Muscle layer of colon (tissue), 2 donors: ENCODE results near the gene RRP8.

Source experiments
- H3K27ac ChIP-seq: one replicate; pipeline ENCODE4 v1.7.0; 2013; ENCODE audit warnings: low read depth, mild to moderate bottlenecking, low read length, moderate library complexity
- H3K27me3 ChIP-seq, 2 donors: one replicate each; pipeline ENCODE4 v1.7.0; 2013; ENCODE audit warnings: low read length in 2 of 2, mild to moderate bottlenecking in 2 of 2; ENCODE audit not compliant: insufficient read depth in 2 of 2, control insufficient read depth in 1 of 2
- H3K36me3 ChIP-seq: one replicate; pipeline ENCODE4 v1.7.0; 2013; ENCODE audit warnings: mild to moderate bottlenecking, low read length; ENCODE audit not compliant: insufficient read depth
- H3K4me1 ChIP-seq: one replicate; pipeline ENCODE4 v1.7.0; 2013; ENCODE audit warnings: mild to moderate bottlenecking, low read length; ENCODE audit not compliant: insufficient read depth
- H3K4me3 ChIP-seq, 2 donors: one replicate each; pipeline ENCODE4 v1.7.0; 2013; ENCODE audit warnings: low read length in 2 of 2, low read depth in 1 of 2, mild to moderate bottlenecking in 1 of 2, moderate library complexity in 1 of 2
- H3K9ac ChIP-seq: one replicate; pipeline ENCODE4 v1.7.0; 2013; ENCODE audit warnings: low read length
- H3K9me3 ChIP-seq: one replicate; pipeline ENCODE4 v1.7.0; 2013; ENCODE audit warnings: mild to moderate bottlenecking, low read length
- donor health status: abdominal sarcoma.
- donor health status: Adenocarcinoma of cecum.

Gene RRP8

DNA sequence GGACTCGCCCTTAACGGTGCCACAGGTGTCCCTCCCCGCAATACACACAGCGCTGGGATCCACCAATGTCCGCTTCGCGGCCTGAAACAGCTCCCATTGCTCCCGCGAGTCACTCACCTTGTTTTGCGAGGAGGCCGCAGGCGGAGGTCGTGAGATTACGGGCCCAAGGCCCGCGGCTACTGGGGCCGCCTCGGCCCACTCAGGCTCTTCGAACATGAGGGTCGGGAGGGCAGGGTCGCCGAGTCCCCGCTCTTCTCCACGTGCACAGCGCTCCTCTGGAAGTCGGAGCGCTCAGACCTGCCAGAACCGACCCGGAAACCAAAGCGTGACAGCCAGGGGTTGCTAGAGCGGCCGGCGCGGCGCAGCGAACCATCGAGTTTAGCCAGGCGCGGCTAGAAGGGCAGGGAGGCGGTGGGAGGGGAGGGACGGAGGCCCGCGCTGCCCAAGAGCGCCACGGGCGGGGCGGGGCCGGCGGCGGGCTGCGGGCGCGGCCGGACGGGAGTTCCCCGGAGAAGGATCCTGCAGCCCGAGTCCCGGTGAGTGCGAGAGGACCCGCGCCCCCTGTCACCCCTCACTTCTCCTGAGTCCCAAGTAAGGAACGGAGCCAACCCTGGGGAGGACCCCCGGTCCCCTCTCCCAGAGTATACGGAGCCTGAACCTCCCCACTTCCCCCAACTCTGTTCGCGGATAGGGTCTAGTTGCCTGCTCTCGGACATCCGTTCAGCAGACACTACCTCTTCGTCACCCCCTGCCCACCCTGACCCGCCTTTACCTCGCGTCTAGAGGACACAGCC, at the start of gene RRP8, which contains the start of gene ILK:
Gene RRP8, minus strand, starts transcription at position 330 of the 794 bp plus-strand sequence. Its CDS starts 114 bp downstream, at position 216.
Gene ILK, plus strand, starts transcription at position 488 of the 794 bp plus-strand sequence. CDS start 498 bp downstream, outside the sequence.
- H3K4me1 ChIP-seq = peaks cover 71% of the 10 kb centered on the region
- H3K9me3 ChIP-seq = no peaks in the 10 kb centered on the region
- peaks cover 54% of the 10 kb centered on the region for H3K36me3 ChIP-seq
- H3K9ac ChIP-seq = peak within 1 kb of the TSS; percentile 100
- H3K4me3 ChIP-seq = peak within 1 kb of the TSS; percentile 80 to 100
- H3K27ac ChIP-seq = peak within 1 kb of the TSS; percentile 94
- H3K27me3 ChIP-seq = no peaks in the 10 kb centered on the region

DNA sequence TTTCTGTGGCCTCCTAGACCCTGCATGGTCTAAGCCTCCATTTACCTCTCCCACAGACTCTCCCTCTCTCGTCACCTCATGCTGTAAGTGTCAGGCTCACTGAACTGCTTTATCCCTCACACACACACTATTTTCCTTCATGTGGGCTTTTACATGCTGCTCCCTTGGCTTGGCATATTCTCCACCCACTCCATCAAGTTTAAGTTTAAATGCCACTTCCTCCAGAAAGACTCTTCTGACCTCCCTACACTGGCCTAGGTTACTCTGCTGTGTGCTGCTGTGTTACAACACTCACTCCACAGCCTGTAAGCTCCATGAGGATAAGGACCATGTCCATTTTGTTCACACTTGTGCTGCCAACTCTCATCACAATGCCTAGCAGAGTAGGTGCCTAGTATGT, 49.7 kb upstream of the RRP8 start:
- no peaks in the 10 kb centered on the region for H3K27me3 ChIP-seq
- H3K36me3 ChIP-seq = no peaks in the 10 kb centered on the region
- no peak overlapping the region for H3K27ac ChIP-seq
- no peak overlapping the region for H3K9ac ChIP-seq
- H3K4me3 ChIP-seq = no peak overlapping the region
- H3K4me1 ChIP-seq = peaks cover 35% of the 10 kb centered on the region
- no peaks in the 10 kb centered on the region for H3K9me3 ChIP-seq

DNA sequence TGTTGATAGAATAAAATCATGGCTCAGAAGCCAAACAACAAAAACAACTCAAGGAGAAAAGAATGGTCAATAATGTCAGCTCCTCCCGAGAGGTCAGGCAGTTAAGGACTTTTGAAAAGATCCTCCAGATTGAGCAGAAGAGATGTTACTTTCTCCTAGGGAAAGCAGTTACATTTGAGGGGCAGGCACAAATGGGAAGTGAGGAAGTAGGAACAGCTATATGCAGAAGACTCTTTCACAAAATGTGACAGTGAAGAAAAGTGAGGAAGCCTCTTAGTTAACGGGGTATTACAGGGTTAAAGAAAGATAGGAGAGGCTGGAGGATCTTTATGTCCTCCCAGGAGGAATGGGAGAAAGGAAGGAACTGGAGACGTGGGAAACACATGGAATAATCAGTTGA, 48.8 kb upstream of the RRP8 start:
- H3K4me1 ChIP-seq = peaks cover 44% of the 10 kb centered on the region
- H3K27me3 ChIP-seq = no peaks in the 10 kb centered on the region
- H3K9ac ChIP-seq = no peak overlapping the region
- no peaks in the 10 kb centered on the region for H3K36me3 ChIP-seq
- H3K27ac ChIP-seq = no peak overlapping the region
- H3K9me3 ChIP-seq = no peaks in the 10 kb centered on the region
- H3K4me3 ChIP-seq = no peak overlapping the region

DNA sequence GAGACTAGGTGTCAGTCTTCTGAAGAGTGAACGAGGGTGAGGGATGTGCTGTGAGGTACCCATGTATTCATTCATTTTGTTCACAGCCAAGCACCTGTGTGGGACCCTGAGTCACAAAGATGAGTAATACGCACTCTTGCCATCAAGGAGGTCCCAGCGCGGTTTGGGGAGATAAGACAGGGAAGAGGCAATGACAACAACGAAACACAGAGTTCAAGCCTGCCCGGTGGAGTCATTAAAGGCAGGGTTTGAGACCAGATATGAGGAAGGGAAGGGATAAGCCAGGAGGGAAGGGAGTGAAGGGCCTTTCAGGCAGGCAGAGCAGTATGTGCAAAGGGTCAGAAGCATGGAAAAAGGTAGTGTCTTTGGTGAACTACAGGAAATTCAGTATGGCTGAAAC, 47.6 kb upstream of the RRP8 start:
- Histone ChIP-seq H3K9ac (no peak overlapping the region), H3K4me3 (no peak overlapping the region), H3K36me3 (no peaks in the 10 kb centered on the region), H3K9me3 (no peaks in the 10 kb centered on the region), H3K4me1 (peaks cover 50% of the 10 kb centered on the region), H3K27ac (no peak overlapping the region), H3K27me3 (no peaks in the 10 kb centered on the region)

DNA sequence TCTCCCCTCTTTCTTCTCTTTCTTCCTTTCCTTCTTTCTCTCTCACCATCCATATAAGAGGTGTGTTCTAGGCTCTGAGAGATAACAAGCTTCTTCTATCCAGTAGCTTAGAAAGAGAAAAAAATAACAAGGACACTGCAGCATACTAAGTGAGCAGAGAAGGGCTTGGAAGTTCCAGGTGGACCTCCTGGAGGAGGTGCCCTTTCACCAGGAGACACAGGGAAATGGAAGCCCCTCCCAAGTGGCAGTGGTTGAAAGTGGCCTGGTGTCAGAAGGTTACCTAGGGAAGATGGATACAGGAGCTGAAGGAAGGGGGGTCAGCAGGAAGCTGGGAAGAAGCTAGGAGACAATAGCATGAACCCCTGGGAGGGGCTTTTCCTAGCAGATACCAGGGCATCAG, 46.7 kb upstream of the RRP8 start:
- H3K36me3 ChIP-seq = peaks cover 3% of the 10 kb centered on the region
- no peaks in the 10 kb centered on the region for H3K9me3 ChIP-seq
- peaks cover 59% of the 10 kb centered on the region for H3K4me1 ChIP-seq
- H3K9ac ChIP-seq = no peak overlapping the region
- H3K27me3 ChIP-seq = no peaks in the 10 kb centered on the region
- no peak overlapping the region for H3K4me3 ChIP-seq
- H3K27ac ChIP-seq = no peak overlapping the region

DNA sequence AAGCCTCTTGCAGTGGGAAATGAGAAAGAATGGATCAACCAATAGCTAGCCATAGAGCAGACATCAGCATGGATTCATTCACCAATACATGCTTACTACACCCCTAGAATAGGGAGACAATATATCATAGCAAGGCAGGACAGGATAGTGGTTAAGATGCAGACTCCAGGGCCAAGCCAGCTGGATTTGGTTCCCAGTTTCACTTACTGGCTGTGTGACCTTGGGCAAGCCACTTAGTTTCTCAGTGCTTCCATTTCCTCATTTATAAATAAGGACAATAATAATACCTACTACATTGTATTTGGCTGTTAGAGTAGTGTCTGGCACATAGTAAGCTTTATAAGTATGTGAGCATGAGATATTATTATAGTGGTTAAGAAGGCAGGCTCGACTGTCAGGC, 45.1 kb upstream of the RRP8 start:
- H3K4me1 ChIP-seq = peaks cover 46% of the 10 kb centered on the region
- peaks cover 10% of the 10 kb centered on the region for H3K36me3 ChIP-seq
- H3K27me3 ChIP-seq = no peaks in the 10 kb centered on the region
- H3K9me3 ChIP-seq = no peaks in the 10 kb centered on the region
- H3K9ac ChIP-seq = no peak overlapping the region
- no peak overlapping the region for H3K4me3 ChIP-seq
- no peak overlapping the region for H3K27ac ChIP-seq

DNA sequence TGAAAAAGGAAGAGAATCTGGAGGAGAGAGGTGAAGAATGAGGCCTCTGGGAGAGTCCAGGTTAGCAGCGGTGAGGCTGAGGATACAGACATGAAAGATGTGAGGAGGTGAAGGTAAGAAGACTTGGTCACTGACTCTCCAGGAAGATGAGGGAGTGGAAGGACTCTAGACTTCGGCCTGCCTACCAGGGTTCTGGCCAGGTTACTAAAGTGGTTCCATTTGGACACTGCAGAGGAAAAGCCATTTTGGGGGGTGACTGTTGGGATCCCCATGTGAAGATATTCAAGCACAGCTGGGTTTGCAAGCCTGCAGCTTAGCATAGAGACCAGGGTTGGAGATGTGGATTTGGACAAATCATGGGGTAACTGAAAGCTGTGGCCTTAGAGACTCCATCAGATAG, 44.4 kb upstream of the RRP8 start:
- Histone ChIP-seq H3K9ac (no peak overlapping the region), H3K4me3 (no peak overlapping the region), H3K27ac (no peak overlapping the region), H3K36me3 (peaks cover 10% of the 10 kb centered on the region), H3K4me1 (peaks cover 46% of the 10 kb centered on the region), H3K27me3 (no peaks in the 10 kb centered on the region), H3K9me3 (no peaks in the 10 kb centered on the region)

DNA sequence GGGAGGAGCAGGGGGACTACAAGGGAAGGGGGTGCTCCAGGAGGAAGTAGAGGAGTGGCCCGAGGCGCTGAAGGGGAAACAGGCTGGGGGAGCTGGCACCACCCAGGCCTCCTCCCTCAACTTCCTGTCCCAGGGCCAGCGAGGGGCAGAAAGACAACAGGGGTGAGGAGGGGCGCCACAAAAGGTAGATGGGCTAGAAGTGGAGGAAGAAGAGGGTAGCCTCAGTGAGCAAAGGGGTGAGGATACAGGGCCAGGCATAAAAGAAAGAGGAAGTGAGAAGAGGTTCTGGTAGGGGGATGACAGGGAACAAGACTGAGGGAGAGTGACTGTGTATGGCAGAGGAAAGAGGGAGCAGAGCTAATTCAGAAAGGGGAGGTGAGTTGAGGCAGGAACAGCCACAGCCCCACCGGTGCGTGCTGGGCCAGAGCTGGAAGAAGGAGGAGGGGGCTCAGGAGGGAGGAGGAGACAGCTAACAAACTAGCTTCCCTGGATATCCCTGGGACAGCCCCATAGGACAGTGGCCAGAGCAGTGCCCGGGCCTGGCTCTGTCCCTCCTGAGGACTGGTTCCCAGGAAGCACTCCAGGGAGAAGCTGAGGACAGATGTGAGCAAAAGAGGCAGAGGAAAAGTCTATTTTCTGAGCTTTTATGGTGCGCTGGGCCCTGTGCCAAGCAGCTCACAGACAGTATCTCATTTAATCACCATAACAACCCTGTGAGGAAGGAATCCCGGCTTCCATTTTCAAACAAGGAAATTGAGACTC, 43.7 kb upstream of the RRP8 start:
- Histone ChIP-seq H3K9ac (peak overlapping the region; percentile 5), H3K9me3 (no peaks in the 10 kb centered on the region), H3K27ac (peak overlapping the region; percentile 57), H3K4me3 (peak overlapping the region in 1 of 2 donors; percentile 46), H3K27me3 (no peaks in the 10 kb centered on the region), H3K36me3 (peaks cover 10% of the 10 kb centered on the region), H3K4me1 (peaks cover 46% of the 10 kb centered on the region)

DNA sequence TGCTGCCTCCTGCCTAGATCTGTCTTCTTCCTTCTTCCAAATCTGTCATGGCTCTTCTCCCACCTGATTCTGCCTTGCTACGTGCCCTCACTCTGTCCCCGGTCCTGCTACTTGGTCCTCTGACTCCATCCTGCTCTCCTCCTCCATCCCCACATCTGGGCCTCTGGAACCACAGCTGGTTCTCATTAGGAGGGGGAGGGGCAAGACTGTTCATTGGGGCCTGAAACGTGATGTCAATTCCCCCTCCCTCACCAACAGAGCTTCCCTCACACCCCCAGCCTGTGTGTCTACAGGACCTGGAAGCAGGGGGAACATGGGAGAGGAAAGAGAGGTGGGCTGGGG, 43.1 kb upstream of the RRP8 start:
- H3K4me3 ChIP-seq = peak overlapping the region in 1 of 2 donors; percentile 46

DNA sequence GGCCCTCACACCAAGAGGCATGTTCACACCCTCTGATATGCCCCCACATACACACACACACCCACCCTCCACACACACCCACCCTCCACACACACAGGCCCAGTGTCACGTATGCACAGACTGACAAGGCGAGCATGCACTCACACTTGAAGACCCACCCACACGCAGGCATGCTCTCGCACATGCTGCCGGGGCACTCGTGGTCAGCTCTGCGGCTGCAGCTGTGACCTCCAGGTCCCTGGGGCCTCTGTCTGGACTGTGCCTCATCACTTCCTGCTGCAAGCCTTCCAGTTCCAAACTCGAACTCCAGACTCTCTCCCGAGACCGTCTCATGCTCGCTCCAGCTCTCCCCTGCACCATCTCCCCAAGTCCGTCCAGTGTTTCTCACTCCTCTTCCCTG, 42.7 kb upstream of the RRP8 start:
- H3K9me3 ChIP-seq = no peaks in the 10 kb centered on the region
- H3K27ac ChIP-seq = no peak overlapping the region
- H3K4me3 ChIP-seq = peak overlapping the region in 1 of 2 donors; percentile 46
- H3K4me1 ChIP-seq = peaks cover 44% of the 10 kb centered on the region
- H3K9ac ChIP-seq = no peak overlapping the region
- peaks cover 11% of the 10 kb centered on the region for H3K36me3 ChIP-seq
- H3K27me3 ChIP-seq = no peaks in the 10 kb centered on the region

More for the DNA sequence above, 43.1 kb upstream of the RRP8 start:
- Histone ChIP-seq H3K4me1 (peaks cover 44% of the 10 kb centered on the region), H3K27ac (peak overlapping the region; percentile 57), H3K27me3 (no peaks in the 10 kb centered on the region), H3K9ac (no peak overlapping the region), H3K9me3 (no peaks in the 10 kb centered on the region), H3K36me3 (peaks cover 10% of the 10 kb centered on the region)

DNA sequence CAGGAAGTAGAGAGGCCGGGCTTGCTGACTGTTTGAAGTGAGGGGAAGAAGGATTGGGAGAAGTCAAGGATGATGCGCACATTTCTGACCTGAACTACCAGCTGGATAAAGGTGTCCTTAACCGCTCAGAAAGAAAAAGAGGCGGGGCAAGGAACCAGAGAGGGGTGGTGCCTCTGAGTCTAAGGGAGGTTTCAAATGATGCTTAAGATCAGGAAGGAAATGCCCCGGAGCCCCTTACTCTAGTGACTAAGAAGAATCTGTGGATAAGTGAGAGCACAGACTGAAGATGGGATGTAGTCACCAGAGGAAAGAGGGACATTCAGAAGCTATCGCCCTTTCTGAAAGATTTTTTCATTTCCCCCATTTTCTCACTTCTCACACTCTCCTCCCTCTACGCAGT, 39.5 kb upstream of the RRP8 start:
- Histone ChIP-seq H3K27me3 (no peaks in the 10 kb centered on the region), H3K9me3 (no peaks in the 10 kb centered on the region), H3K36me3 (peaks cover 29% of the 10 kb centered on the region), H3K4me1 (peaks cover 50% of the 10 kb centered on the region), H3K27ac (no peak overlapping the region), H3K9ac (no peak overlapping the region), H3K4me3 (no peak overlapping the region)
